Mammary epithelial cell (primary cell): ENCODE results near the gene NARF.

Experiments used
- CTCF ChIP-seq, 2 donors: IDR thresholded peaks in 1 of 2; conservative IDR thresholded peaks in 1 of 2; 2 replicates each; pipeline ENCODE4 v1.5.1; 2011 to 2012; ENCODE audit warnings: inconsistent platforms in 2 of 2, low read length in 2 of 2, mild to moderate bottlenecking in 2 of 2, control low read depth in 1 of 2, low read depth in 1 of 2; ENCODE audit not compliant: insufficient read depth in 1 of 2; ENCODE audit errors: extremely low read depth in 1 of 2
- EZH2 ChIP-seq: IDR thresholded peaks from 2 replicates; pipeline ENCODE4 v1.6.1; 2012; ENCODE audit warnings: low read length, inconsistent platforms, borderline replicate concordance

- TF ChIP-seq CTCF (conservative IDR thresholded peaks at IDR 0.05 in 1 of 2, IDR thresholded peaks at IDR 0.05 in 1 of 2; ENCODE audit: extremely low read depth in 1 of 2, insufficient read depth in 1 of 2, low read depth in 1 of 2, low read length in 2 of 2), result no peak
- TF ChIP-seq EZH2, result no peak
Measured at GRCh38 chr17:82527898-82528297, 69.4 kb downstream of the NARF start.
